HepG2 (cell line): ENCODE results near the gene YKT6.

Source experiments
- HNRNPK ChIP-seq: fragments of 200-400 bp; formaldehyde crosslinking; IDR thresholded peaks from 2 replicates; pipeline ENCODE4 v1.6.1; 2018; ENCODE audit warnings: low read length, low read depth, moderate library complexity, mild to moderate bottlenecking; ENCODE audit not compliant: poor library complexity, severe bottlenecking
- HNRNPUL1 ChIP-seq: fragments of 200-400 bp; formaldehyde crosslinking; IDR thresholded peaks from 2 replicates; pipeline ENCODE4 v1.6.1; 2017; ENCODE audit warnings: low read depth, mild to moderate bottlenecking, low read length, moderate library complexity
- MXI1 ChIP-seq: IDR thresholded peaks from 3 replicates; pipeline ENCODE4 v1.6.1; 2012; ENCODE audit warnings: low read depth, low read length, inconsistent platforms, borderline replicate concordance
- ZNF792 ChIP-seq: IDR thresholded peaks from 2 replicates; pipeline ENCODE4 v1.6.1; 2016
- TF ChIP-seq, protein P1 (sequence below), 2 experiments: sonication (generic) in 1 of 2; formaldehyde crosslinking in 1 of 2; IDR thresholded peaks; 2 replicates each; pipeline versions ENCODE4 v1.6.1 to v1.9.0; 2014 to 2022; ENCODE audit warnings: antibody characterized with exemption in 1 of 2, borderline replicate concordance in 1 of 2, inconsistent platforms in 1 of 2, low read depth in 1 of 2, missing genetic modification reagents in 1 of 2
- TF ChIP-seq, protein P2 (sequence below): sonication (generic); formaldehyde crosslinking; IDR thresholded peaks from 2 replicates; pipeline ENCODE4 v1.4.0; 2020; ENCODE audit warnings: low read depth, missing genetic modification reagents
- TF ChIP-seq, protein P3 (sequence below), 2 experiments: fragments of 450-650 bp in 1 of 2; sonication (generic) in 1 of 2; formaldehyde crosslinking in 1 of 2; IDR thresholded peaks; 2 replicates each; pipeline versions ENCODE4 v1.6.1 to v1.8.0; 2016 to 2022; ENCODE audit warnings: antibody characterized with exemption in 1 of 2, mild to moderate bottlenecking in 1 of 2, missing genetic modification reagents in 1 of 2

DNA sequence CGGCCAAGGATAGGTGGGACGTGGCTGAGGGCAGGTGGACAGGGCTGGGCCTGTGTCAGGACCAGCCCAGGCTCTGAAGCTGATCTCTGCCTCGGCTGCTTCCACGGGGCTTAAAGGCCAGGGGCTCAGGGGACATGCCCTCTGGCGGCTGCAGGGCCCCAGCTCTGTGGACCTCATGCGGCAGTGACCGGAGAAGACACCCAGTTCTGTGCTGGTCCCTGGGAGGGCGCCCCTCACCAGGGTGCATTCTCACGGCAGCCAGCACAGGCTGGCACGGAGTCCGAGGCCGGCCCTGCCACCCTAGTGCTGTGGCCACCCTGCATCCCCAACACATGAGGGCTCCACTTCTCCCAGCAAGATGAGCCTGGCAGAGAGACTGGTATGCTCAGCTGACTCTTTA lies 30.3 kb downstream of the YKT6 start:
- TF ChIP-seq HNRNPK: no peak
- no peak for TF ChIP-seq ZNF792 (CRISPR knock-in tag)
- TF ChIP-seq, protein P1, sequence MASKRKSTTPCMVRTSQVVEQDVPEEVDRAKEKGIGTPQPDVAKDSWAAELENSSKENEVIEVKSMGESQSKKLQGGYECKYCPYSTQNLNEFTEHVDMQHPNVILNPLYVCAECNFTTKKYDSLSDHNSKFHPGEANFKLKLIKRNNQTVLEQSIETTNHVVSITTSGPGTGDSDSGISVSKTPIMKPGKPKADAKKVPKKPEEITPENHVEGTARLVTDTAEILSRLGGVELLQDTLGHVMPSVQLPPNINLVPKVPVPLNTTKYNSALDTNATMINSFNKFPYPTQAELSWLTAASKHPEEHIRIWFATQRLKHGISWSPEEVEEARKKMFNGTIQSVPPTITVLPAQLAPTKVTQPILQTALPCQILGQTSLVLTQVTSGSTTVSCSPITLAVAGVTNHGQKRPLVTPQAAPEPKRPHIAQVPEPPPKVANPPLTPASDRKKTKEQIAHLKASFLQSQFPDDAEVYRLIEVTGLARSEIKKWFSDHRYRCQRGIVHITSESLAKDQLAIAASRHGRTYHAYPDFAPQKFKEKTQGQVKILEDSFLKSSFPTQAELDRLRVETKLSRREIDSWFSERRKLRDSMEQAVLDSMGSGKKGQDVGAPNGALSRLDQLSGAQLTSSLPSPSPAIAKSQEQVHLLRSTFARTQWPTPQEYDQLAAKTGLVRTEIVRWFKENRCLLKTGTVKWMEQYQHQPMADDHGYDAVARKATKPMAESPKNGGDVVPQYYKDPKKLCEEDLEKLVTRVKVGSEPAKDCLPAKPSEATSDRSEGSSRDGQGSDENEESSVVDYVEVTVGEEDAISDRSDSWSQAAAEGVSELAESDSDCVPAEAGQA (IDR thresholded peaks at IDR 0.05; ENCODE audit: low read depth): no peak
- TF ChIP-seq, protein P1 (CRISPR knock-in tag; IDR thresholded peaks at IDR 0.05; ENCODE audit: borderline replicate concordance): no peak
- TF ChIP-seq, protein P2, sequence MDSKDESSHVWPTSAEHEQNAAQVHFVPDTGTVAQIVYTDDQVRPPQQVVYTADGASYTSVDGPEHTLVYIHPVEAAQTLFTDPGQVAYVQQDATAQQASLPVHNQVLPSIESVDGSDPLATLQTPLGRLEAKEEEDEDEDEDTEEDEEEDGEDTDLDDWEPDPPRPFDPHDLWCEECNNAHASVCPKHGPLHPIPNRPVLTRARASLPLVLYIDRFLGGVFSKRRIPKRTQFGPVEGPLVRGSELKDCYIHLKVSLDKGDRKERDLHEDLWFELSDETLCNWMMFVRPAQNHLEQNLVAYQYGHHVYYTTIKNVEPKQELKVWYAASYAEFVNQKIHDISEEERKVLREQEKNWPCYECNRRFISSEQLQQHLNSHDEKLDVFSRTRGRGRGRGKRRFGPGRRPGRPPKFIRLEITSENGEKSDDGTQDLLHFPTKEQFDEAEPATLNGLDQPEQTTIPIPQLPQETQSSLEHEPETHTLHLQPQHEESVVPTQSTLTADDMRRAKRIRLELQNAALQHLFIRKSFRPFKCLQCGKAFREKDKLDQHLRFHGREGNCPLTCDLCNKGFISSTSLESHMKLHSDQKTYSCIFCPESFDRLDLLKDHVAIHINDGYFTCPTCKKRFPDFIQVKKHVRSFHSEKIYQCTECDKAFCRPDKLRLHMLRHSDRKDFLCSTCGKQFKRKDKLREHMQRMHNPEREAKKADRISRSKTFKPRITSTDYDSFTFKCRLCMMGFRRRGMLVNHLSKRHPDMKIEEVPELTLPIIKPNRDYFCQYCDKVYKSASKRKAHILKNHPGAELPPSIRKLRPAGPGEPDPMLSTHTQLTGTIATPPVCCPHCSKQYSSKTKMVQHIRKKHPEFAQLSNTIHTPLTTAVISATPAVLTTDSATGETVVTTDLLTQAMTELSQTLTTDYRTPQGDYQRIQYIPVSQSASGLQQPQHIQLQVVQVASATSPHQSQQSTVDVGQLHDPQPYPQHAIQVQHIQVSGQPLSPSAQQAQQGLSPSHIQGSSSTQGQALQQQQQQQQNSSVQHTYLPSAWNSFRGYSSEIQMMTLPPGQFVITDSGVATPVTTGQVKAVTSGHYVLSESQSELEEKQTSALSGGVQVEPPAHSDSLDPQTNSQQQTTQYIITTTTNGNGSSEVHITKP (CRISPR knock-in tag): no peak
- TF ChIP-seq, protein P3, sequence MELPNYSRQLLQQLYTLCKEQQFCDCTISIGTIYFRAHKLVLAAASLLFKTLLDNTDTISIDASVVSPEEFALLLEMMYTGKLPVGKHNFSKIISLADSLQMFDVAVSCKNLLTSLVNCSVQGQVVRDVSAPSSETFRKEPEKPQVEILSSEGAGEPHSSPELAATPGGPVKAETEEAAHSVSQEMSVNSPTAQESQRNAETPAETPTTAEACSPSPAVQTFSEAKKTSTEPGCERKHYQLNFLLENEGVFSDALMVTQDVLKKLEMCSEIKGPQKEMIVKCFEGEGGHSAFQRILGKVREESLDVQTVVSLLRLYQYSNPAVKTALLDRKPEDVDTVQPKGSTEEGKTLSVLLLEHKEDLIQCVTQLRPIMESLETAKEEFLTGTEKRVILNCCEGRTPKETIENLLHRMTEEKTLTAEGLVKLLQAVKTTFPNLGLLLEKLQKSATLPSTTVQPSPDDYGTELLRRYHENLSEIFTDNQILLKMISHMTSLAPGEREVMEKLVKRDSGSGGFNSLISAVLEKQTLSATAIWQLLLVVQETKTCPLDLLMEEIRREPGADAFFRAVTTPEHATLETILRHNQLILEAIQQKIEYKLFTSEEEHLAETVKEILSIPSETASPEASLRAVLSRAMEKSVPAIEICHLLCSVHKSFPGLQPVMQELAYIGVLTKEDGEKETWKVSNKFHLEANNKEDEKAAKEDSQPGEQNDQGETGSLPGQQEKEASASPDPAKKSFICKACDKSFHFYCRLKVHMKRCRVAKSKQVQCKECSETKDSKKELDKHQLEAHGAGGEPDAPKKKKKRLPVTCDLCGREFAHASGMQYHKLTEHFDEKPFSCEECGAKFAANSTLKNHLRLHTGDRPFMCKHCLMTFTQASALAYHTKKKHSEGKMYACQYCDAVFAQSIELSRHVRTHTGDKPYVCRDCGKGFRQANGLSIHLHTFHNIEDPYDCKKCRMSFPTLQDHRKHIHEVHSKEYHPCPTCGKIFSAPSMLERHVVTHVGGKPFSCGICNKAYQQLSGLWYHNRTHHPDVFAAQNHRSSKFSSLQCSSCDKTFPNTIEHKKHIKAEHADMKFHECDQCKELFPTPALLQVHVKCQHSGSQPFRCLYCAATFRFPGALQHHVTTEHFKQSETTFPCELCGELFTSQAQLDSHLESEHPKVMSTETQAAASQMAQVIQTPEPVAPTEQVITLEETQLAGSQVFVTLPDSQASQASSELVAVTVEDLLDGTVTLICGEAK (IDR thresholded peaks at IDR 0.05): no peak
- TF ChIP-seq, protein P3 (CRISPR knock-in tag; IDR thresholded peaks at IDR 0.05): no peak
- no peak for TF ChIP-seq HNRNPUL1
- TF ChIP-seq MXI1: no peak
